Spleen (tissue), 11 donors: ENCODE measurements around the gene OR2T29. TPM values are rescaled to one million over a fixed set of nuclear protein-coding genes. Genes with fewer than 3 reads are reported as not detected.
"Not testable (repeated sequence)": the region's sequence is repeated elsewhere in the genome, so short reads cannot be mapped to it uniquely, and the experiment has no call there.

ENCODE experiments used
- DNase-seq: peaks from one replicate; pipeline ENCODE4 v3.0.0-alpha.2; 2020
- H3K27ac ChIP-seq, 8 donors: fragments of 200-600 bp; sonication (generic) in 7 of 8; 1 replicate in 4 of 8; 2 replicates in 4 of 8; pipeline versions ENCODE4 v1.5.0 to v1.8.0; 2016 to 2021; ENCODE audit warnings: inconsistent platforms in 4 of 8, mild to moderate bottlenecking in 4 of 8, moderate library complexity in 1 of 8
- H3K27me3 ChIP-seq, 7 donors: fragments of 200-600 bp; sonication (generic) in 6 of 7; replicated peaks in 1 of 7; 1 replicate in 4 of 7; 2 replicates in 3 of 7; pipeline versions ENCODE4 v1.5.0 to v1.8.0; 2016 to 2021; ENCODE audit warnings: inconsistent platforms in 3 of 7, mild to moderate bottlenecking in 1 of 7
- H3K36me3 ChIP-seq, 6 donors: fragments of 200-600 bp; sonication (generic) in 5 of 6; 1 replicate in 4 of 6; 2 replicates in 2 of 6; pipeline versions ENCODE4 v1.5.0 to v1.8.0; 2016 to 2021; ENCODE audit warnings: inconsistent platforms in 2 of 6
- H3K4me1 ChIP-seq, 6 donors: fragments of 200-600 bp; sonication (generic) in 5 of 6; 1 replicate in 3 of 6; 2 replicates in 3 of 6; pipeline versions ENCODE4 v1.5.0 to v1.8.0; 2016 to 2021; ENCODE audit warnings: inconsistent platforms in 3 of 6
- H3K4me3 ChIP-seq, 8 donors: fragments of 200-600 bp; sonication (generic) in 7 of 8; 1 replicate in 4 of 8; 2 replicates in 4 of 8; pipeline versions ENCODE4 v1.5.0 to v1.8.0; 2016 to 2021; ENCODE audit warnings: inconsistent platforms in 4 of 8, mild to moderate bottlenecking in 4 of 8, moderate library complexity in 2 of 8
- H3K9me3 ChIP-seq, 8 donors: fragments of 200-600 bp; sonication (generic) in 7 of 8; 1 replicate in 4 of 8; 2 replicates in 4 of 8; pipeline versions ENCODE4 v1.5.0 to v1.8.0; 2016 to 2021; ENCODE audit warnings: inconsistent platforms in 4 of 8
- CTCF ChIP-seq, 11 experiments: fragments of 200-600 bp in 7 of 11; fragments of 450-650 bp in 4 of 11; sonication (generic) in 4 of 11; IDR thresholded peaks in 8 of 11; conservative IDR thresholded peaks in 3 of 11; 1 replicate in 7 of 11; 2 replicates in 4 of 11; pipeline versions ENCODE4 v1.4.0 to v1.8.0; 2016 to 2021; ENCODE audit warnings: antibody characterized with exemption in 11 of 11, inconsistent platforms in 4 of 11, mild to moderate bottlenecking in 1 of 11
- POLR2A ChIP-seq, 3 donors: fragments of 450-650 bp; IDR thresholded peaks; one replicate each; pipeline ENCODE4 v1.5.1; 2017; ENCODE audit warnings: antibody characterized with exemption in 3 of 3, mild to moderate bottlenecking in 1 of 3
- POLR2AphosphoS5 ChIP-seq, 3 donors: sonication (generic); formaldehyde crosslinking; IDR thresholded peaks; one replicate each; pipeline ENCODE4 v1.5.1; 2017; ENCODE audit warnings: antibody characterized with exemption in 3 of 3
- WGBS, 5 donors: extraction: QIAGEN DNeasy Blood & Tissue Kit in 3 of 5; methylation state at CpG; one replicate each; pipeline versions ENCODE4 v1.1.5 to v1.1.7; 2013 to 2018; 5-methylcytosine and 5-hydroxymethylcytosine counted together
- intact Hi-C: fragments of 100-400 bp; cut with DNase I; formaldehyde crosslinking; loops from one replicate; pipeline ENCODE4 v1.15.0; 2023; ENCODE audit warnings: low total_unique reads
- polyA plus RNA-seq, 3 donors: library from polyadenylated mRNA; stranded (reverse); fragments of 200-250 nt; gene quantifications; one replicate each; pipeline ENCODE4 v1.2.1, GENCODE V29; 2013
- small RNA-seq, 4 donors: library from RNA; depleted of rRNA; stranded (forward); fragments of <200 nt; gene quantifications; one replicate each; pipeline ENCODE3, GENCODE V24; 2016
- total RNA-seq, 7 donors: library from RNA; depleted of rRNA in 3 of 7; stranded (reverse); fragments of >200 nt in 3 of 7; fragmentation: NEBNext Ultra II Directional in 4 of 7; extraction: Animal tissue kit (Norgen Biotek cat#: 25700) in 4 of 7; gene quantifications; one replicate each; pipeline versions ENCODE4 v1.1.0 to v1.2.1, GENCODE V29; 2016 to 2021
- donor health status: healthy with polysubstance abuse.
- donor health status: DM: no; HTN: no; CAD: no; lungs with moderate emphysema.
- donor health status: DM: no; HTN: no; CAD: no.
- donor health status: Bipolar disorder and iron deficiency.
- donor health status: healthy.
- donor health status: DM: no; HTN: no; CAD: no.
- donor health status: DM: yes; HTN: yes; CAD: no.

Gene OR2T29
- total and polyA plus RNA-seq, 10 donors: 0.07 to 1.0 (median 0.63) TPM; not detected in 2

GRCh38 chr1:248565530-248566373 is 3.2 kb upstream of the OR2T29 start:
- 49 to 59% (median 57%) methylated on average over 10 to 11 of the region's 11 CpGs for WGBS, 5 donors
- intact Hi-C loops, H3K4me3 ChIP-seq, H3K36me3 ChIP-seq, H3K27me3 ChIP-seq, H3K4me1 ChIP-seq, H3K27ac ChIP-seq, DNase-seq, H3K9me3 ChIP-seq: not testable (repeated sequence)

- H3K9me3 ChIP-seq, H3K4me1 ChIP-seq, H3K27me3 ChIP-seq, H3K4me3 ChIP-seq, intact Hi-C loops, DNase-seq, H3K36me3 ChIP-seq, H3K27ac ChIP-seq: not testable (repeated sequence)
- no CpG with 5 or more reads among the region's 6 CpGs for WGBS, 5 donors
Measured at GRCh38 chr1:248551027-248551426, 11.5 kb downstream of the OR2T29 start.

- DNase-seq, H3K4me3 ChIP-seq, H3K27me3 ChIP-seq, H3K9me3 ChIP-seq, H3K27ac ChIP-seq, H3K36me3 ChIP-seq, H3K4me1 ChIP-seq, intact Hi-C loops: not testable (repeated sequence)
- no CpG with 5 or more reads among the region's 2 CpGs for WGBS, 5 donors
Measured at GRCh38 chr1:248547383-248547782, 15.2 kb downstream of the OR2T29 start.

- H3K27me3 ChIP-seq, H3K27ac ChIP-seq, intact Hi-C loops, H3K36me3 ChIP-seq, H3K4me3 ChIP-seq, DNase-seq, H3K9me3 ChIP-seq, H3K4me1 ChIP-seq: not testable (repeated sequence)
Measured at GRCh38 chr1:248537449-248537848, 25.1 kb downstream of the OR2T29 start.

- no peaks in the 10 kb centered on the region for H3K4me1 ChIP-seq
- 88 to 92% (median 89%) methylated on average over 12 of the region's 12 CpGs for WGBS, 5 donors
- H3K4me3 ChIP-seq: no peak overlapping the region
- no peaks in the 10 kb centered on the region for H3K27me3 ChIP-seq
- DNase-seq: no peak
- intact Hi-C loops: no loop called here
- no peaks in the 10 kb centered on the region for H3K36me3 ChIP-seq
- TF ChIP-seq POLR2A (IDR thresholded peaks at IDR 0.05) (no peak), POLR2AphosphoS5 (IDR thresholded peaks at IDR 0.05) (no peak), CTCF (IDR thresholded peaks at IDR 0.05 in 8 of 11, conservative IDR thresholded peaks at IDR 0.05 in 3 of 11) (no peak)
- no peak overlapping the region for H3K27ac ChIP-seq
- H3K9me3 ChIP-seq: peaks cover 0 to 18% (median 9%) of the 10 kb centered on the region in 8 donors
Measured at GRCh38 chr1:248521856-248522255, 40.7 kb downstream of the OR2T29 start.

- intact Hi-C loops, H3K4me3 ChIP-seq, H3K27me3 ChIP-seq, H3K4me1 ChIP-seq, H3K27ac ChIP-seq, H3K9me3 ChIP-seq, H3K36me3 ChIP-seq, DNase-seq: not testable (repeated sequence)
Measured at GRCh38 chr1:248510217-248510616, 52.4 kb downstream of the OR2T29 start.

- H3K4me1 ChIP-seq, DNase-seq, H3K27me3 ChIP-seq, H3K4me3 ChIP-seq, H3K9me3 ChIP-seq, H3K36me3 ChIP-seq, H3K27ac ChIP-seq, intact Hi-C loops: not testable (repeated sequence)
- WGBS, 5 donors: no CpG with 5 or more reads among the region's 2 CpGs
Measured at GRCh38 chr1:248507773-248508172, 54.8 kb downstream of the OR2T29 start, which contains the start of gene OR2G6. OR2G6 (plus strand) TSS chr1:248508073; CDS start chr1:248521647, 13,574 bp downstream.

Small RNAs within 50 kb of the gene (small RNA-seq; reads per million reads assigned to genes)
- 0 reads per million in 4 donors for gene RF00019

Other genes with a start within 250 kb of the OR2T29 start
- not detected for gene OR2M7, start 238.2 kb downstream of the OR2T29 start, total RNA-seq
- gene OR2M7, start 238.2 kb downstream of the OR2T29 start, polyA plus RNA-seq: not detected
- not detected for gene OR14C36, start 214.0 kb downstream of the OR2T29 start, total RNA-seq
- not detected for gene OR14C36, start 214.0 kb downstream of the OR2T29 start, polyA plus RNA-seq
- not detected for gene OR2T4, start 201.1 kb downstream of the OR2T29 start, total RNA-seq
- not detected for gene OR2T4, start 201.1 kb downstream of the OR2T29 start, polyA plus RNA-seq
- gene OR2T6, start 187.0 kb downstream of the OR2T29 start, total RNA-seq: not detected
- gene OR2T6, start 187.0 kb downstream of the OR2T29 start, polyA plus RNA-seq: not detected
- not detected for gene OR2T1, start 159.7 kb downstream of the OR2T29 start, total RNA-seq
- gene OR2T1, start 159.7 kb downstream of the OR2T29 start, polyA plus RNA-seq: not detected
- gene OR2T2, start 117.1 kb downstream of the OR2T29 start, total RNA-seq: 1 to 10 TPM in 1 of 7 donors, under 1 TPM in 6; 0.26 to 1.0 (median 0.51) TPM
- not detected for gene OR2T2, start 117.1 kb downstream of the OR2T29 start, polyA plus RNA-seq
- gene OR2T3, start 89.4 kb downstream of the OR2T29 start, total RNA-seq: under 1 TPM in 2 of 7 donors, not detected in 5; 0.63 to 0.77 TPM
- not detected for gene OR2T3, start 89.4 kb downstream of the OR2T29 start, polyA plus RNA-seq
- not detected for gene OR2T5, start 74.2 kb downstream of the OR2T29 start, total RNA-seq
- gene OR2T5, start 74.2 kb downstream of the OR2T29 start, polyA plus RNA-seq: not detected
- gene OR2G6, start 54.7 kb downstream of the OR2T29 start, total RNA-seq: under 1 TPM; 0.09 to 0.85 (median 0.39) TPM
- gene OR2G6, start 54.7 kb downstream of the OR2T29 start, polyA plus RNA-seq: not detected
- gene OR2T34, start 12.0 kb upstream of the OR2T29 start, total RNA-seq: 1 to 10 TPM in 1 of 7 donors, under 1 TPM in 3, not detected in 3; 0.37 to 2.7 (median 0.81) TPM
- gene OR2T34, start 12.0 kb upstream of the OR2T29 start, polyA plus RNA-seq: not detected
- gene OR2T10, start 34.9 kb upstream of the OR2T29 start, total RNA-seq: 1 to 10 TPM in 3 of 7 donors, under 1 TPM in 3, not detected in 1; 0.12 to 2.8 (median 0.80) TPM
- under 1 TPM in 2 of 3 donors, not detected in 1; 0.03 to 0.20 TPM for gene OR2T10, start 34.9 kb upstream of the OR2T29 start, polyA plus RNA-seq
- 1 to 10 TPM in 4 of 7 donors, under 1 TPM in 2, not detected in 1; 0.21 to 3.6 (median 1.3) TPM for gene OR2T11, start 72.3 kb upstream of the OR2T29 start, total RNA-seq
- gene OR2T11, start 72.3 kb upstream of the OR2T29 start, polyA plus RNA-seq: under 1 TPM in 2 of 3 donors, not detected in 1; 0.02 to 0.06 TPM
- gene OR2T35, start 82.5 kb upstream of the OR2T29 start, total RNA-seq: under 1 TPM in 5 of 7 donors, not detected in 2; 0.19 to 0.68 (median 0.34) TPM
- gene OR2T35, start 82.5 kb upstream of the OR2T29 start, polyA plus RNA-seq: not detected
- gene OR2T27, start 92.8 kb upstream of the OR2T29 start, total RNA-seq: not detected
- gene OR2T27, start 92.8 kb upstream of the OR2T29 start, polyA plus RNA-seq: not detected
- not detected for gene OR14I1, start 140.0 kb upstream of the OR2T29 start, total RNA-seq
- not detected for gene OR14I1, start 140.0 kb upstream of the OR2T29 start, polyA plus RNA-seq
- under 1 TPM in 2 of 7 donors, not detected in 5; 0.37 to 0.54 TPM for gene LYPD8, start 193.0 kb upstream of the OR2T29 start, total RNA-seq
- under 1 TPM; 0.09 to 0.17 (median 0.16) TPM for gene LYPD8, start 193.0 kb upstream of the OR2T29 start, polyA plus RNA-seq